Measurements from ENCODE around the gene SCNN1A. TPM values are rescaled to one million over a fixed set of nuclear protein-coding genes. Genes with fewer than 3 reads are reported as not detected.

SCNN1A gene
- total RNA-seq, 4 donors from 2014 or later = 229 to 449 (median 336) TPM

DNA sequence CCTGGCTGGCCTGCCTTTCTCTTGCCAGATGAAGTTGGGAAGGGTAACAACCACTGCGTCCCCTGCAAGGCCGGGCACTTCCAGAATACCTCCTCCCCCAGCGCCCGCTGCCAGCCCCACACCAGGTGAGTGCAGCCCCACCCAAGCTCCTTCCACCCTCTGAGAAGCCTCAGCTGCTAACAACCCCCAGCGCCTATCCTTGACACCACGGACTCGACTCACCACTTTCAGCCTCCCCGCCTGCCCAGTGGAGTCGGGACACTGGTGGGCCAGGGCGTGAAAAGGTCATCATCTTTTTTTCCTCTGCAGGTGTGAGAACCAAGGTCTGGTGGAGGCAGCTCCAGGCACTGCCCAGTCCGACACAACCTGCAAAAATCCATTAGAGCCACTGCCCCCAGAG, 10.7 kb upstream of the SCNN1A start:
- no peaks in the 10 kb centered on the region for H3K27me3 ChIP-seq
- intact Hi-C loops (cut with DNase I) = loop anchor here (10.0 kb wide), 1 partner anchor 151 kb away; no protein-coding TSS in a partner anchor
- no peaks in the 10 kb centered on the region for H3K9me3 ChIP-seq
- 85 to 93% methylated on average over 11 of the region's 11 CpGs for WGBS, 2 donors
- H3K27ac ChIP-seq = peak overlapping the region in 2 of 3 donors; percentile 44 to 45
- H3K4me3 ChIP-seq (replicated peaks in 1 of 3) = no peak overlapping the region
- no peak for DNase-seq
- H3K4me1 ChIP-seq = peaks cover 25 to 42% of the 10 kb centered on the region in 2 donors
- TF ChIP-seq, protein P1, sequence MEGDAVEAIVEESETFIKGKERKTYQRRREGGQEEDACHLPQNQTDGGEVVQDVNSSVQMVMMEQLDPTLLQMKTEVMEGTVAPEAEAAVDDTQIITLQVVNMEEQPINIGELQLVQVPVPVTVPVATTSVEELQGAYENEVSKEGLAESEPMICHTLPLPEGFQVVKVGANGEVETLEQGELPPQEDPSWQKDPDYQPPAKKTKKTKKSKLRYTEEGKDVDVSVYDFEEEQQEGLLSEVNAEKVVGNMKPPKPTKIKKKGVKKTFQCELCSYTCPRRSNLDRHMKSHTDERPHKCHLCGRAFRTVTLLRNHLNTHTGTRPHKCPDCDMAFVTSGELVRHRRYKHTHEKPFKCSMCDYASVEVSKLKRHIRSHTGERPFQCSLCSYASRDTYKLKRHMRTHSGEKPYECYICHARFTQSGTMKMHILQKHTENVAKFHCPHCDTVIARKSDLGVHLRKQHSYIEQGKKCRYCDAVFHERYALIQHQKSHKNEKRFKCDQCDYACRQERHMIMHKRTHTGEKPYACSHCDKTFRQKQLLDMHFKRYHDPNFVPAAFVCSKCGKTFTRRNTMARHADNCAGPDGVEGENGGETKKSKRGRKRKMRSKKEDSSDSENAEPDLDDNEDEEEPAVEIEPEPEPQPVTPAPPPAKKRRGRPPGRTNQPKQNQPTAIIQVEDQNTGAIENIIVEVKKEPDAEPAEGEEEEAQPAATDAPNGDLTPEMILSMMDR (IDR thresholded peaks at IDR 0.05) = no peak
- TF ChIP-seq POLR2A (IDR thresholded peaks at IDR 0.05) = no peak
- peaks cover 22 to 30% of the 10 kb centered on the region in 2 donors for H3K36me3 ChIP-seq

DNA sequence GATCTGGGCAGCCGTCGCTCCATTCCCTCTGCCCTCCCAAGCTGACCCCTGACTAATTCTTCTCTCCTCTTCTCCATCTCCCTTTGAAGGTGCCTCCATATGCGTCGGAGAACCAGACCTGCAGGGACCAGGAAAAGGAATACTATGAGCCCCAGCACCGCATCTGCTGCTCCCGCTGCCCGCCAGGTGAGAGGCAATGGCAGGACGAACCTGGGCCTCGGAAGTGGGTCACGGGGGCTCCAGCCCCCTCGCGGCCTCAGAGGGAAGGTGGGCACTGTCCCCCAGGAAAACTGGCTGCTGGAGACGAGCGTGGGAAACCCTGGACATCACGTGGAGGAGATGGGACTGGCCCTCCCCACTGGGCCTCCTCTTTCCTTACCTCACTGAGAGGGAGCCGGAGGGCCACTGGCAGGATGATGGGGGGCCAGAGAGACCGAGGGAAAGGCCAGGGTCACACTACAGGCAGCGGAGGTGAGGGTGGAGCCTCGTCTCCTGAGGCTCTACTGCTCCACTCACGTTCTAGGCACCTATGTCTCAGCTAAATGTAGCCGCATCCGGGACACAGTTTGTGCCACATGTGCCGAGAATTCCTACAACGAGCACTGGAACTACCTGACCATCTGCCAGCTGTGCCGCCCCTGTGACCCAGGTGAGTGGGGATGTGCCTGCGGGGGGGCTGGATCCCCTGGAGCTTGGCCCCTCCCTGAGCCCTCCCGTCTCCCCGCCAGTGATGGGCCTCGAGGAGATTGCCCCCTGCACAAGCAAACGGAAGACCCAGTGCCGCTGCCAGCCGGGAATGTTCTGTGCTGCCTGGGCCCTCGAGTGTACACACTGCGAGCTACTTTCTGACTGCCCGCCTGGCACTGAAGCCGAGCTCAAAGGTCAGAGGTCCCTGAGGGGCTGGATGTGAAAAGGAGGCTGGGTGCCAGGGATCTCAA, 9.4 kb upstream of the SCNN1A start:
- Histone ChIP-seq H3K36me3 (peaks cover 15 to 19% of the 10 kb centered on the region in 2 donors), H3K4me1 (peaks cover 30 to 53% of the 10 kb centered on the region in 2 donors), H3K27ac (peak overlapping the region; percentile 97 to 99 (median 97)), H3K27me3 (no peaks in the 10 kb centered on the region), H3K9me3 (no peaks in the 10 kb centered on the region), H3K4me3 (replicated peaks in 1 of 3) (peak overlapping the region; percentile 61 to 87 (median 68))
- DNase-seq = peak in 1 of 2 donors; percentile 25
- 68 to 71% methylated on average over 21 to 32 of the region's 36 CpGs for WGBS, 2 donors
- intact Hi-C loops (cut with DNase I) = loop anchor here (5.0 to 10.0 kb wide), 2 partner anchors 47 to 150 kb away; no protein-coding TSS in a partner anchor
- TF ChIP-seq, protein P1 (IDR thresholded peaks at IDR 0.05) = no peak
- no peak for TF ChIP-seq POLR2A (IDR thresholded peaks at IDR 0.05)

DNA sequence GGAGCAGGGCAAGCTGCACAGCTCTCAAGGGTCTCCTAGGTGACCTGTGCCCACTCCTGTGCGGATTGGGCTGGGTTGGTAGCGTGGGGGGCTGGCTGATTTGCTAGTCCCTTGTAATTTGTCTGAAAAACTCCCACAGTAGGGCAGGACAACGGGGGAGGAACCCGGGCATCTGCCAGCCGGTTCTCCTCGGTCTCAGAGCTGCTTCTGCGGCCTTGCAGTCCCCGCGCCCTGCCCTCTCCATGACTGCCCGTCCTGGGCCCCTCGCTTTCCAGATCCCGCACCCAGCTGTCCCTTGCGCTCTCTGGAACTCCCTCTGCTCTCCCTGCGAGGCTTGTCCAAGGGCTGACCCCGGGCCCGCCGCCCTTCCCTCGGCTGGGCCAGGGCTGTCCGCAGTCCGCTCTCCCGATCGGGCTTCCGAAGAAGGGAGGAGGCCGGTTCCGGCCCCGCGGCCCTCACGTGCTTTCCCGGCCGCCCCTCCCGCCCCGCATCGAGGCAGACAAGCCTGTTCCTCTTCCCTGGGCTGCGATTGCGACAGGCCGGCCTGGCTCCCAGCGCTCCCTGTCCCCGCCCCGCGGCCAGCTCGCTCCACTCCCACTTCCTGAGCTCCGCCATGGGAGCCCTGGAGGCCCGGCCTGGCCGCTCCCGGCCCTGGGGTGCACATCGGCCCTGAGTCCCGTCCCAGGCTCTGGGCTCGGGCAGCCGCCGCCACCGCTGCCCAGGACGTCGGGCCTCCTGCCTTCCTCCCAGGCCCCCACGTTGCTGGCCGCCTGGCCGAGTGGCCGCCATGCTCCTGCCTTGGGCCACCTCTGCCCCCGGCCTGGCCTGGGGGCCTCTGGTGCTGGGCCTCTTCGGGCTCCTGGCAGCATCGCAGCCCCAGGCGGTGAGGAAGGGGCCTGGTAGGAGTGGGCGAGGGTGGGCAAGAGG, 8.5 kb upstream of the SCNN1A start, which contains the start of gene LTBR:
Gene LTBR (plus strand): TSS at position 591 of the 927 bp plus-strand sequence. CDS start 197 bp downstream, at position 788.
- peak; percentile 97 to 98 for DNase-seq
- H3K4me1 ChIP-seq = peaks cover 30 to 60% of the 10 kb centered on the region in 2 donors
- TF ChIP-seq POLR2A (IDR thresholded peaks at IDR 0.05) = peak; percentile 40 to 97
- TF ChIP-seq, protein P1 (IDR thresholded peaks at IDR 0.05) = peak in 1 of 6 experiments; percentile 4
- H3K36me3 ChIP-seq = peaks cover 12 to 14% of the 10 kb centered on the region in 2 donors
- peak within 1 kb of the TSS; percentile 97 to 99 (median 97) for H3K27ac ChIP-seq
- no peaks in the 10 kb centered on the region for H3K9me3 ChIP-seq
- intact Hi-C loops (cut with DNase I) = loop anchor here (5.0 to 10.0 kb wide), 2 partner anchors 47 to 149 kb away; no protein-coding TSS in a partner anchor
- H3K27me3 ChIP-seq = no peaks in the 10 kb centered on the region
- 16 to 18% methylated on average over 6 to 8 of the region's 62 CpGs for WGBS, 2 donors
- peak within 1 kb of the TSS; percentile 61 to 87 (median 68) for H3K4me3 ChIP-seq (replicated peaks in 1 of 3)

DNA sequence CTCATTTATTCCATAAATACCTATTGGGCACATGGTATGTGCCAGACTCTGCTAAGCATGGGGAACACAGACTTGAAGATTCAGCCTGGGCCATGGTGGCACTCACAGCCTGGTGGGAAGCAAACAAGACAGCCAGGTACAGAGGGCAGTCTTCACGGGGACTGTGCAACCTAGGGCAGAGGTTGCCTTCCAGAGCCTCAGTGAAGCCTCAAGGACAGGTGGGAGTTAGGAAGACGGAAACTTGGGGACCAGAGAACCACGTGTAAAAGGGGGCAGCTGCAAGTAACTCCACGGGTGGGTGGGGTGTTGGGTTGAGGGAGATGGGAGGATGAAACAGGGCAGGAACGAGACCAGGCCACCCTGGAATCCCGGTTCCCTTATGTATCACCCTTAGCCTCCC, 7.6 kb upstream of the SCNN1A start:
- no peaks in the 10 kb centered on the region for H3K9me3 ChIP-seq
- no peak for DNase-seq
- H3K4me1 ChIP-seq = peaks cover 35 to 68% of the 10 kb centered on the region in 2 donors
- intact Hi-C loops (cut with DNase I) = loop anchor here (5.0 to 10.0 kb wide), 2 partner anchors 46 to 148 kb away; no protein-coding TSS in a partner anchor
- 84 to 90% methylated on average over 6 of the region's 6 CpGs for WGBS, 2 donors
- H3K4me3 ChIP-seq (replicated peaks in 1 of 3) = peak overlapping the region in 1 of 3 donors; percentile 68
- peak overlapping the region; percentile 97 to 99 (median 97) for H3K27ac ChIP-seq
- no peaks in the 10 kb centered on the region for H3K27me3 ChIP-seq
- no peak for TF ChIP-seq POLR2A (IDR thresholded peaks at IDR 0.05)
- TF ChIP-seq, protein P1 (IDR thresholded peaks at IDR 0.05) = no peak
- peaks cover 5 to 6% of the 10 kb centered on the region in 2 donors for H3K36me3 ChIP-seq

Measured in thyroid gland (tissue), 4 donors.